ENCODE measurements around the gene SMYD3. TPM values are rescaled to one million over a fixed set of nuclear protein-coding genes. Genes with fewer than 3 reads are reported as not detected.

SMYD3 gene
- total RNA-seq, 2 donors from 2014 or later = 13.5 to 20.8 TPM

- no peak for TF ChIP-seq POLR2A (IDR thresholded peaks at IDR 0.05)
- TF ChIP-seq CTCF (IDR thresholded peaks at IDR 0.05) = no peak
- DNase-seq = no peak
- no peaks in the 10 kb centered on the region for H3K9me3 ChIP-seq
- no peaks in the 10 kb centered on the region for H3K27me3 ChIP-seq
- H3K36me3 ChIP-seq (replicated peaks in 1 of 2; ENCODE audit: insufficient read depth in 1 of 2, low read depth in 2 of 2) = no peaks in the 10 kb centered on the region
- WGBS, 2 donors = 61 to 76% methylated on average over 6 to 8 of the region's 8 CpGs
- intact Hi-C loops (cut with DNase I) = no loop called here
- no peak overlapping the region for H3K27ac ChIP-seq
- H3K4me1 ChIP-seq = no peaks in the 10 kb centered on the region
- ATAC-seq = no peak
- no peak overlapping the region for H3K4me3 ChIP-seq
These were observed 567.2 kb downstream of the SMYD3 start for GRCh38 chr1:245939756-245940345.

- Histone ChIP-seq H3K27ac (no peak overlapping the region), H3K27me3 (no peaks in the 10 kb centered on the region), H3K36me3 (replicated peaks in 1 of 2; ENCODE audit: insufficient read depth in 1 of 2, low read depth in 2 of 2) (no peaks in the 10 kb centered on the region), H3K4me3 (no peak overlapping the region), H3K9me3 (no peaks in the 10 kb centered on the region), H3K4me1 (no peaks in the 10 kb centered on the region)
- TF ChIP-seq POLR2A (IDR thresholded peaks at IDR 0.05) (no peak), CTCF (IDR thresholded peaks at IDR 0.05) (no peak)
- DNase-seq (no peak), ATAC-seq (no peak)
- intact Hi-C loops (cut with DNase I) = no loop called here
- WGBS, 2 donors = 93 to 97% methylated on average over 8 of the region's 8 CpGs
These were observed 569.0 kb downstream of the SMYD3 start for GRCh38 chr1:245938046-245938435.

GRCh38 chr1:245937316-245938045, 569.6 kb downstream of the SMYD3 start:
- TF ChIP-seq CTCF (IDR thresholded peaks at IDR 0.05) = no peak
- no peak for TF ChIP-seq POLR2A (IDR thresholded peaks at IDR 0.05)

GRCh38 chr1:245934409-245934808, 572.7 kb downstream of the SMYD3 start:
- H3K27ac ChIP-seq = no peak overlapping the region

More at GRCh38 chr1:245937316-245938045, 569.6 kb downstream of the SMYD3 start:
- DNase-seq (no peak), ATAC-seq (no peak)
- Histone ChIP-seq H3K27ac (no peak overlapping the region), H3K36me3 (replicated peaks in 1 of 2; ENCODE audit: insufficient read depth in 1 of 2, low read depth in 2 of 2) (no peaks in the 10 kb centered on the region), H3K27me3 (no peaks in the 10 kb centered on the region), H3K4me3 (no peak overlapping the region), H3K4me1 (no peaks in the 10 kb centered on the region), H3K9me3 (no peaks in the 10 kb centered on the region)
- 90 to 92% methylated on average over 8 of the region's 8 CpGs for WGBS, 2 donors
- intact Hi-C loops (cut with DNase I) = no loop called here

GRCh38 chr1:245933431-245934045, 573.5 kb downstream of the SMYD3 start:
- Histone ChIP-seq H3K4me1 (no peaks in the 10 kb centered on the region), H3K36me3 (replicated peaks in 1 of 2; ENCODE audit: insufficient read depth in 1 of 2, low read depth in 2 of 2) (no peaks in the 10 kb centered on the region), H3K4me3 (no peak overlapping the region), H3K27me3 (no peaks in the 10 kb centered on the region), H3K27ac (no peak overlapping the region), H3K9me3 (no peaks in the 10 kb centered on the region)
- DNase-seq = no peak
- intact Hi-C loops (cut with DNase I) = no loop called here
- ATAC-seq = no peak
- TF ChIP-seq POLR2A (IDR thresholded peaks at IDR 0.05) (no peak), CTCF (IDR thresholded peaks at IDR 0.05) (no peak)
- WGBS, 2 donors = 13% methylated on average over 2 of the region's 2 CpGs

More at GRCh38 chr1:245934409-245934808, 572.7 kb downstream of the SMYD3 start:
- no peak for TF ChIP-seq POLR2A (IDR thresholded peaks at IDR 0.05)
- intact Hi-C loops (cut with DNase I) = no loop called here
- no peak for ATAC-seq
- Histone ChIP-seq H3K9me3 (no peaks in the 10 kb centered on the region), H3K4me1 (no peaks in the 10 kb centered on the region), H3K36me3 (replicated peaks in 1 of 2; ENCODE audit: insufficient read depth in 1 of 2, low read depth in 2 of 2) (no peaks in the 10 kb centered on the region), H3K4me3 (no peak overlapping the region), H3K27me3 (no peaks in the 10 kb centered on the region)
- no peak for DNase-seq
- 96% methylated on average over 7 of the region's 7 CpGs for WGBS, 2 donors
